ENCODE measurements around the gene ARHGAP8.

DNA sequence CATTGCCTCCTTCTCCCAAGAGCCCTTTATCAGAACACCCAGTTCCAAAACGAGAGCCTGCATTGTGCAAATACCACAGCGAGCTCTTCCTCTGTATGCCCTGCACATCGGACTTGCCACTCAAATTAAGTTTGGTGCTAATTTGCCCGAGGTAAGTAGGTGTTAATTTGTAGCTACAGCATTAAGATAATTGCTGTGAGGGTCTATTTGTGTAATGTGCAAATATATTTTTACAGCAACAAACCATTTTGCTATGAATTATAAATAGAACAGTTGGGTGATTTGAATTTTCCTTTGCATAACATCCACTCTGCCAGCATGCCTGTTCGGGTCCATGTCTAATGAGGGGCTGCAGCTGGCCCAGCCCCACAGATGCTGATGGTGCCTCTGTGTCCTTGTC lies 8.1 kb downstream of the ARHGAP8 start:
- no peak for TF ChIP-seq POLR2A (IDR thresholded peaks at IDR 0.05)
- TF ChIP-seq, protein P1, sequence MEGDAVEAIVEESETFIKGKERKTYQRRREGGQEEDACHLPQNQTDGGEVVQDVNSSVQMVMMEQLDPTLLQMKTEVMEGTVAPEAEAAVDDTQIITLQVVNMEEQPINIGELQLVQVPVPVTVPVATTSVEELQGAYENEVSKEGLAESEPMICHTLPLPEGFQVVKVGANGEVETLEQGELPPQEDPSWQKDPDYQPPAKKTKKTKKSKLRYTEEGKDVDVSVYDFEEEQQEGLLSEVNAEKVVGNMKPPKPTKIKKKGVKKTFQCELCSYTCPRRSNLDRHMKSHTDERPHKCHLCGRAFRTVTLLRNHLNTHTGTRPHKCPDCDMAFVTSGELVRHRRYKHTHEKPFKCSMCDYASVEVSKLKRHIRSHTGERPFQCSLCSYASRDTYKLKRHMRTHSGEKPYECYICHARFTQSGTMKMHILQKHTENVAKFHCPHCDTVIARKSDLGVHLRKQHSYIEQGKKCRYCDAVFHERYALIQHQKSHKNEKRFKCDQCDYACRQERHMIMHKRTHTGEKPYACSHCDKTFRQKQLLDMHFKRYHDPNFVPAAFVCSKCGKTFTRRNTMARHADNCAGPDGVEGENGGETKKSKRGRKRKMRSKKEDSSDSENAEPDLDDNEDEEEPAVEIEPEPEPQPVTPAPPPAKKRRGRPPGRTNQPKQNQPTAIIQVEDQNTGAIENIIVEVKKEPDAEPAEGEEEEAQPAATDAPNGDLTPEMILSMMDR (IDR thresholded peaks at IDR 0.05): no peak
